Esophagus squamous epithelium (tissue), 5 donors: ENCODE results near the gene GTF2IRD1. TPM values are rescaled to one million over a fixed set of nuclear protein-coding genes. Genes with fewer than 3 reads are reported as not detected.

Experiments
- DNase-seq: peaks from one replicate; lab custom pipeline; 2025; lab: John Stamatoyannopoulos, UW
- H3K27ac ChIP-seq, 4 donors: fragments of 200-600 bp; sonication (generic); one replicate each; pipeline ENCODE4 v1.5.1; 2016 to 2019; ENCODE audit warnings: mild to moderate bottlenecking in 1 of 4
- H3K27me3 ChIP-seq, 4 donors: fragments of 200-600 bp; sonication (generic); 1 replicate in 3 of 4; 2 replicates in 1 of 4; pipeline versions ENCODE4 v1.5.1 to v1.6.0; 2017 to 2021; ENCODE audit warnings: antibody characterized with exemption in 1 of 4
- H3K36me3 ChIP-seq, 3 donors: fragments of 200-600 bp; sonication (generic); one replicate each; pipeline ENCODE4 v1.5.1; 2016 to 2019
- H3K4me1 ChIP-seq, 3 donors: fragments of 200-600 bp; sonication (generic); one replicate each; pipeline ENCODE4 v1.5.1; 2017 to 2019
- H3K4me3 ChIP-seq, 4 donors: fragments of 200-600 bp; sonication (generic); 1 replicate in 3 of 4; 2 replicates in 1 of 4; pipeline ENCODE4 v1.5.1; 2016 to 2019; ENCODE audit warnings: mild to moderate bottlenecking in 2 of 4, moderate library complexity in 1 of 4
- H3K9me3 ChIP-seq, 3 donors: fragments of 200-600 bp; sonication (generic); one replicate each; pipeline ENCODE4 v1.5.1; 2016 to 2019
- CTCF ChIP-seq, 6 experiments: fragments of 450-650 bp in 4 of 6; fragments of 200-600 bp in 2 of 6; sonication (generic) in 2 of 6; IDR thresholded peaks; one replicate each; pipeline ENCODE4 v1.5.1; 2016 to 2019; ENCODE audit warnings: antibody characterized with exemption in 6 of 6, mild to moderate bottlenecking in 4 of 6, moderate library complexity in 4 of 6
- POLR2A ChIP-seq, 4 donors: fragments of 450-650 bp; IDR thresholded peaks; one replicate each; pipeline ENCODE4 v1.6.1; 2017; ENCODE audit warnings: antibody characterized with exemption in 4 of 4, mild to moderate bottlenecking in 4 of 4, moderate library complexity in 3 of 4
- WGBS, 2 donors: methylation state at CpG; one replicate each; pipeline ENCODE4 v1.1.5; 2018; 5-methylcytosine and 5-hydroxymethylcytosine counted together
- intact Hi-C: fragments of 100-400 bp; cut with DNase I; formaldehyde crosslinking; loops from one replicate; pipeline ENCODE4 v1.15.0; 2022
- total RNA-seq, 4 donors: library from RNA; depleted of rRNA; stranded (reverse); fragments of >200 nt; gene quantifications; one replicate each; pipeline ENCODE4 v1.1.0, GENCODE V29; 2016
- donor health status: DM: yes; HTN: yes; CAD: no.

The GTF2IRD1 gene
- total RNA-seq, 4 donors from 2014 or later, result 26.8 to 35.6 (median 28.5) TPM

DNA sequence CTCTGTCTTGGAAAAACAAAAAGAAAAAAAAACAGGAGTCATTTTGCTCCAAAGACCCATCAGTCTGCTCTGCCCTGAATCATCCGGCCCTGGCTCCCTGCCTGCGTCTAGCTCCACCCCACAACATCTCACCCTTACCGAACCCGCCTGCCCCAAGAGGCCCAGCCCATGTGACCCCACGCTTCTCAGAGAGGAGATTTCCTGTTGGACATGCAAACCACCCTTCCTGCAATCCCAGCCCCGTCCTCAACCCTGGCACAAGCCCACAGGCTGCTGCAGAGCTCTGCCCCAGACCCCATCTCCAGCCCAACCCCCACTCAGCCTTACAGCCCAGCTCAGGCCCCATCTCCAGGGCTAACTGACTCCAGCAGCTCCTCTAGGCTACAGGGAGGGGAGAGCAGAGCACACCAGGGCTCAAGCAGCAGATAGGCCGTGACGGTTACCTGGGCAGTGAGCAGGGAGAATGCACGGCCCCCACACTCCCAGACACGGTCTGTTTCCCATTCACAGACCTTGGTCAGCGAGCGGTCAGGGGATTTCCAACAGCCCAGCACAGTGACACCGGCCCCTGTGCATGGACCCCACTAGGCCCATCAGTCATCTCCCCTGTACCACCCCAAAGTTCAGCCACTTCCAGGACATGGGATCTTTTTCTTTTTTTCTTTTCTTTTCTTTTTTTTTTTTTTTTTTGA lies 133.9 kb downstream of the GTF2IRD1 start:
- TF ChIP-seq CTCF (IDR thresholded peaks at IDR 0.05), result no peak
- no peak for TF ChIP-seq POLR2A (IDR thresholded peaks at IDR 0.05)
- H3K27ac ChIP-seq, result peak overlapping the region; percentile 66 to 87 (median 84)
- no peaks in the 10 kb centered on the region for H3K9me3 ChIP-seq
- intact Hi-C loops, result no loop called here
- peak overlapping the region in 1 of 4 donors; percentile 36 for H3K4me3 ChIP-seq
- no peaks in the 10 kb centered on the region for H3K27me3 ChIP-seq
- H3K4me1 ChIP-seq, result peaks cover 13 to 58% (median 26%) of the 10 kb centered on the region in 3 donors
- 26 to 31% methylated on average over 7 to 9 of the region's 13 CpGs for WGBS, 2 donors
- no peak for DNase-seq
- H3K36me3 ChIP-seq, result peaks cover 0 to 36% (median 4%) of the 10 kb centered on the region in 3 donors

DNA sequence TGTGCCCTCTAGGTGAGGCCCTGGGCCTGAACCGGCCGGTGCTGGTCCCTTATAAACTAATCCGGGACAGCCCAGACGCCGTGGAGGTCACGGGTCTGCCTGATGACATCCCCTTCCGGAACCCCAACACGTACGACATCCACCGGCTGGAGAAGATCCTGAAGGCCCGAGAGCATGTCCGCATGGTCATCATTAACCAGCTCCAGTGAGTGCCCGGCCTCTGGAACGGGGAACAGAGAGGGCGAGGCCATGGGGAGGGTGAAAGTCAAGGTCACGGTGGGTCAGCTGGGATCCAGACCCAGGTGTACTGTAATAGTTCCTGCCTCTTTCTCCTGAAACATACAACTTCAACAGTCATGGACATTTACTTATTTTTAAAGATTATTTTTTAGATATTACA lies 137.1 kb downstream of the GTF2IRD1 start:
- WGBS, 2 donors, result 92% methylated on average over 9 to 10 of the region's 16 CpGs
- TF ChIP-seq CTCF (IDR thresholded peaks at IDR 0.05) (no peak), POLR2A (IDR thresholded peaks at IDR 0.05) (no peak)
- no peak for DNase-seq
- peaks cover 8 to 69% (median 20%) of the 10 kb centered on the region in 3 donors for H3K36me3 ChIP-seq
- H3K27me3 ChIP-seq, result no peaks in the 10 kb centered on the region
- no peak overlapping the region for H3K4me3 ChIP-seq
- intact Hi-C loops, result no loop called here
- H3K9me3 ChIP-seq, result no peaks in the 10 kb centered on the region
- H3K27ac ChIP-seq, result no peak overlapping the region
- H3K4me1 ChIP-seq, result peaks cover 13 to 25% (median 16%) of the 10 kb centered on the region in 3 donors

- H3K27ac ChIP-seq, result no peak overlapping the region
- no peak for DNase-seq
- intact Hi-C loops, result no loop called here
- no peaks in the 10 kb centered on the region for H3K9me3 ChIP-seq
- H3K36me3 ChIP-seq, result peaks cover 15 to 86% (median 26%) of the 10 kb centered on the region in 3 donors
- no peak overlapping the region for H3K4me3 ChIP-seq
- TF ChIP-seq POLR2A (IDR thresholded peaks at IDR 0.05) (no peak), CTCF (IDR thresholded peaks at IDR 0.05) (no peak)
- H3K4me1 ChIP-seq, result peaks cover 0 to 5% (median 0%) of the 10 kb centered on the region in 3 donors
- WGBS, 2 donors, result 60% methylated on average over 1 of the region's 1 CpG; no CpG with 5 or more reads in 1 of the 2 donors
- no peaks in the 10 kb centered on the region for H3K27me3 ChIP-seq
Observed at GRCh38 chr7:74598558-74598957, 144.9 kb downstream of the GTF2IRD1 start.

DNA sequence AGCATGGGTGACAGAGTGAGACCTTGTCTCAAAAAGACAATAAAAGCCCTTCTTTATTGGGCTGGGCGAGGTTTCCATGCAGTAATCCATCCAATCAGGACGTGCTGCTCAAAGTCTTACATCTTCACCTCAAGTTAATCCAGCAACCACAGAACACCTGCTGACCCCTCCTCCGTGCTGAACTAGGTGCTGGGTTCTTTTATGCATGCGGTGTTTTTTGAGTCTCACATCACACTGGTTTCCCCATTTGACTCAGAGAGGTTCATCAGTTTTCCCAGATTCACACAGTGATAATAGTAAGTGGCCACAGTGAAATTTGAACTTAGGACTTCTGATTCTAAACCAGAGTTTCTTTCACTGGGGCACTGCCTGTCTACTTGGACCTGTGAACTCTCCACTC lies 145.5 kb downstream of the GTF2IRD1 start:
- TF ChIP-seq CTCF (IDR thresholded peaks at IDR 0.05) (no peak), POLR2A (IDR thresholded peaks at IDR 0.05) (no peak)

DNA sequence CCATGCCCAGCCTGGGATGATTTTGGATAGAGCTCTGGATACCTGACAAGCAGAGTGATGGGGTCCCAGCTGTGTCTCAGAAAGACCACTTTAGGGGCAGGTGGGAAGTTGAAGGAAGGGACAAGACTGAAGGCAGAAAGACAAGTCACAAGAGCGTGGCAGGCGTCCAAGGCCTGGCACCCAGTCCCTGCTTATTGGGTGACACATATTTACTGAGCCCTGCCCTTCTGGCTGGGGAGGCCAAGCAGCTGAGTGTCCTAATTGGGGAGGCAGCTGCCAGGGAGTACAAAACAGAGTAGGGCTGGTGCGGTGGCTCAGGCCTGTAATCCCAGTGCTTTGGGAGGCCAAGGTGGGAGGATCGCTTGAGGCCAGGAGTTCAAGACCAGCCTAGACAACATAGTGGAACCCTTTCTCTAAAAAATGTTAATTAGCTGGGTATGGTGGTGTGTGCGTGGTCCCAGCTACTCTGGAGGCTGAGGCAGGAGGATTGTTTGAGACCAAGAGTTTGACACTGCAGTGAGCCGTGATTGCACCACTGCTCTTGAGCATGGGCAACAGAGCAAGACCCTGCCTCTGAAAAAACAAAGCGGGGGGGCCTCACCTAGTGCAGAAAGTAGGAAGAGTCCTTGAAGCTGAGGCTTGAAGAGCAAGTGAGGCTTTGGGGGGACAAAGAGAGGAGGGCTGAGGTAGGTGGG lies 150.8 kb downstream of the GTF2IRD1 start:
- H3K27me3 ChIP-seq, result no peaks in the 10 kb centered on the region
- H3K36me3 ChIP-seq, result peaks cover 0 to 27% (median 0%) of the 10 kb centered on the region in 3 donors
- intact Hi-C loops, result no loop called here
- H3K4me3 ChIP-seq, result no peak overlapping the region
- no peaks in the 10 kb centered on the region for H3K9me3 ChIP-seq
- 68 to 85% methylated on average over 5 to 7 of the region's 7 CpGs for WGBS, 2 donors
- H3K4me1 ChIP-seq, result peaks cover 26 to 54% (median 28%) of the 10 kb centered on the region in 3 donors
- TF ChIP-seq POLR2A (IDR thresholded peaks at IDR 0.05) (no peak), CTCF (IDR thresholded peaks at IDR 0.05) (no peak)
- DNase-seq, result no peak
- H3K27ac ChIP-seq, result peak overlapping the region; percentile 73 to 90 (median 84)

More for the DNA sequence above, 145.5 kb downstream of the GTF2IRD1 start:
- Histone ChIP-seq H3K4me3 (no peak overlapping the region), H3K36me3 (peaks cover 14 to 79% (median 25%) of the 10 kb centered on the region in 3 donors), H3K27me3 (no peaks in the 10 kb centered on the region), H3K4me1 (peaks cover 0 to 7% (median under 1%) of the 10 kb centered on the region in 3 donors), H3K27ac (no peak overlapping the region), H3K9me3 (no peaks in the 10 kb centered on the region)
- intact Hi-C loops, result no loop called here
- no peak for DNase-seq
- 54 to 80% methylated on average over 4 of the region's 4 CpGs for WGBS, 2 donors
